Measurements from ENCODE around the gene LNX2.

DNA sequence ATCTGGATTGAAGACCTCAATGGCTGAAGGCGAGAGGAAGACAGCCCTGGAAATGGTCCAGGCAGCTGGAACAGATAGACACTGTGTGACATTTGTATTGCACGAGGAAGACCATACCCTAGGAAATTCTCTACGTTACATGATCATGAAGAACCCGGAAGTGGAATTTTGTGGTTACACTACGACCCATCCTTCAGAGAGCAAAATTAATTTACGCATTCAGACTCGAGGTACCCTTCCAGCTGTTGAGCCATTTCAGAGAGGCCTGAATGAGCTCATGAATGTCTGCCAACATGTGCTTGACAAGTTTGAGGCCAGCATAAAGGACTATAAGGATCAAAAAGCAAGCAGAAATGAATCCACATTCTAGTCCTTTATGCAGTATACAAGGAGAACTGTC, 2.6 kb upstream of the LNX2 start:
- no peak for TF ChIP-seq EZH2 (IDR thresholded peaks at IDR 0.05; ENCODE audit: borderline replicate concordance, low read depth, low read length, poor library complexity, severe bottlenecking)
- TF ChIP-seq, protein P1, sequence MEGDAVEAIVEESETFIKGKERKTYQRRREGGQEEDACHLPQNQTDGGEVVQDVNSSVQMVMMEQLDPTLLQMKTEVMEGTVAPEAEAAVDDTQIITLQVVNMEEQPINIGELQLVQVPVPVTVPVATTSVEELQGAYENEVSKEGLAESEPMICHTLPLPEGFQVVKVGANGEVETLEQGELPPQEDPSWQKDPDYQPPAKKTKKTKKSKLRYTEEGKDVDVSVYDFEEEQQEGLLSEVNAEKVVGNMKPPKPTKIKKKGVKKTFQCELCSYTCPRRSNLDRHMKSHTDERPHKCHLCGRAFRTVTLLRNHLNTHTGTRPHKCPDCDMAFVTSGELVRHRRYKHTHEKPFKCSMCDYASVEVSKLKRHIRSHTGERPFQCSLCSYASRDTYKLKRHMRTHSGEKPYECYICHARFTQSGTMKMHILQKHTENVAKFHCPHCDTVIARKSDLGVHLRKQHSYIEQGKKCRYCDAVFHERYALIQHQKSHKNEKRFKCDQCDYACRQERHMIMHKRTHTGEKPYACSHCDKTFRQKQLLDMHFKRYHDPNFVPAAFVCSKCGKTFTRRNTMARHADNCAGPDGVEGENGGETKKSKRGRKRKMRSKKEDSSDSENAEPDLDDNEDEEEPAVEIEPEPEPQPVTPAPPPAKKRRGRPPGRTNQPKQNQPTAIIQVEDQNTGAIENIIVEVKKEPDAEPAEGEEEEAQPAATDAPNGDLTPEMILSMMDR (conservative IDR thresholded peaks at IDR 0.05; ENCODE audit: low read depth, low read length) = no peak

Measured in A673 (cell line).